COLO668 (cell line): ENCODE results near the gene HPD.
"Not testable (repeated sequence)": the region's sequence is repeated elsewhere in the genome, so short reads cannot be mapped to it uniquely, and the experiment has no call there.

ENCODE experiments used
- DNase-seq: peaks from one replicate; lab custom pipeline; 2025; ENCODE audit not compliant: unreplicated experiment; lab: John Stamatoyannopoulos, UW

HPD gene

GRCh38 chr12:121869229-121869628 is 10.6 kb upstream of the HPD start:
- DNase-seq: not testable (repeated sequence)

- DNase-seq: no peak
Observed at GRCh38 chr12:121866331-121866730, 7.7 kb upstream of the HPD start.

DNA sequence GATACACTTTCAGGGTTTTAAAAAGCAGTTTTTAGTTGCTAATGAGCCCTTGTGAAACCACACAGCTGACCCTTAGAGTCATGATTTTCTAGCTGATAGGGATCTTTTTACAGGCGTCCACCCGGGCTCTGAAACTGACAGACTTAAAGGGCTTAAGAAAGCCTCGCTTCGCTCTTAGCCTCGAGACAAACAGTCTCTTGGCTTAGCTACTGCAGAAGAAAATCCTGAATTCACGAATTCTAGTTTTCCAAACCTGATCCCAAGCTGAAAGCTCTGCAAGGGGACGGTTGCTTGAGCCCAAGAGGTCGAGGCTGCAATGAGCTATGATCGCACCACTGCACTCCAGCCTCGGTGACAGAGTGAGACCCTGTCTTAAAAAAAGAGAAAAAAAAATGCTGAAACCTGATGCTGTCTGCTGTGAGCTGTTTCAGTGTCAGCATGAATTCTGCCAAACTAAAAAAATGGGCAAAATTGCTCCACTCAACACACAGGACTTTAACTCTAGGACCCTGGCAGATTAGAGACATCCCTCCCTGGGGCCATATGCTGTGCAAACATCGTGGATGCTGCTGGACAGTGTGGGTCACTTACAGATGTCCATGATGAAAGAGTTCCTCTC is 3.1 kb upstream of the HPD start:
- DNase-seq: no peak

DNA sequence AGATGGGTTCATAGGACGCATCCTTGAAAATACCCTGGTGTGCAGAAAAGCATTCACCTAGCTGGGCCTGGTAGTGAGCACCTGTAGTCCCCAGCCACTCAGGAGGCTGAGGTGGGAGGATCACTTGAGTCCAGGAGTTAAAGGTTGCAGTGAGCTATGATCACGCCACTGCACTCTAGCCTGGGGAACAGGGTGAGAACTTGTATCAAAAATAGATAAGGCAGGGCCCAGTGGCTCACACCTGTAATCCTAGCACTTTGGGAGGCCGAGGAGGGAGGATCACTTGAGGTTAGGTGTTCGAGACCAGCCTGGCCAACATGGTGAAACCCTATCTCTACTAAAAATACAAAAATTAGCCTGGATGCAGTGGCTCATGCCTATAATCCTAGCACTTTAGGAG is 2.0 kb upstream of the HPD start:
- DNase-seq: not testable (repeated sequence)

- DNase-seq: no peak
Observed at GRCh38 chr12:121860257-121860656, 1.6 kb upstream of the HPD start.

- no peak for DNase-seq
Observed at GRCh38 chr12:121858318-121858661, 369 bp downstream of the HPD start.

GRCh38 chr12:121857322-121858246 is 1.1 kb downstream of the HPD start:
- DNase-seq: no peak

- DNase-seq: not testable (repeated sequence)
Observed at GRCh38 chr12:121852392-121852791, 6.3 kb downstream of the HPD start.

DNA sequence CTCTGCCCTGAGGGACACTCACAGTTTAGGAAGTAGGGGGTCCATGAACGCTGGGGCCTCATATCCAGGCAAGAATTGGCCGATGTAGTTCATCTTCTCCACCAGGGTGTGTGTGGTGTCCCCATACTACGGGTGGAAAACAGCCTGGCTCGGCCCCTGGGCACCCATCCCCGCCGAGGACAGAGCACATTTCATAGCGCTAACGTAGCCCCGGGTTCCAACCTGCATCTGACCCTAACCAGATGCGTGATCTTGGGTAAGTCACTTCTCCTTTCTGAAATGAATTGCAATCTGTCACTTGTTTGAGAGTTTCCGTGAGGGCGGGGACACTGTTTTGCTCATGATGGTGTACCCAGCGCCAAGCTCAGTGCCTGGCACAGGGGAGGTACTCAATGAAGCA is 9.0 kb downstream of the HPD start:
- no peak for DNase-seq

GRCh38 chr12:121849211-121849610 is 9.4 kb downstream of the HPD start:
- no peak for DNase-seq

GRCh38 chr12:121845701-121846100 is 13.0 kb downstream of the HPD start:
- DNase-seq: no peak

- DNase-seq: no peak
Observed at GRCh38 chr12:121843236-121843982, 15.2 kb downstream of the HPD start.

DNA sequence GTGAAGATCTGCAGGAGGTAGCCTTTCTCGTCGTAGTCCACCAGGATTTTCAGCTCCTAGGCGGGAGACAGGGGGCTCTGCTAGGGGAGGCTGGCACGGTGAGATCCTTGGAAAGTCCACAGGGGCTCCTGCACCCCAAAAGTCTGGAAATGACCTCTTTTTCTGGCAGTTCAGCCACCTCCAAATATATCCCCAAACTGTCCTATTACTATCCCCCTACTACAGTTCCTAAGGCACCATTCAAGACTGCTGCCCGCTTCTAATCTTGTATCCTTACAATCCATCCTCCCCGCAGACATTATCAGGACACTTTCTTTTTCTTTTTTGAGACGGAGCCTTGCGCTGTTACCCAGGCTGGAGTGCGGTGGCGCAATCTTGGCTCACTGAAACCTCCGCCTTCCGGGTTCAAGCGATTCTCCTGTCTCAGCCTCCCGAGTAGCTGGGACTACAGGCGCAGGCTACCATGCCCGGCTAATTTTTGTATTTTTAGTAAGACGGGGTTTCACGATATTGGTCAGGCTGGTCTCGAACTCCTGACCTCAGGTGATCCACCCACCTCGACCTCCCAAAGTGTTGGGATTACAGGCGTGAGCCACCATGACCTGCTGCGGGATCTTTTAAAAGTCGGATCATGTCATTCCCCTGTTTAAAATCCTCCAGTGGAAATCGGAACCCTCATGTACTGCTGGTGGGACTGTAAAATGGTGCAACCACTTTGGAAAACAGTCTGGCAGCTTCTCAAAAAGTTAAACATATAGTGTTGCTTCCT is 18.5 kb downstream of the HPD start:
- no peak for DNase-seq

GRCh38 chr12:121839106-121839992 is 19.3 kb downstream of the HPD start:
- peak; percentile 99 for DNase-seq

DNA sequence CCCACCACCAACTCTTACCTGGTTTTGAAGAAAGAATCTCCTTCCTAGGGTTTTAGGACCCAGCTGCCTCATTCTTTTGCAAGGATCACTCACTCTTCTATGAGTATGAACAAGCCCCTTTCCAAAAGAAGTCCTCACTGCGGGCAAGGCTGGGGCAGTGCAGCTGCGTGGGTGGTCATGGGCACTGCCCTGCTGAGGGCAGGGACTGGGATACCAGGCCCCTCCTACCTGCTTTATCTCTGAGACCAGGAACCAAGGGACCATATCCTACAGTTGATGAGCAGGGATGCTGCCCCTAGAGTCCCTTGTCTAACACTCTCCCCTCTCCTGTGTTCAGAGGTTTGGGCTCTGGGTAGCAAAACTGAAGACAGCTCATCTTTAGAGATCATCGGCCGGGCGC is 20.5 kb downstream of the HPD start:
- no peak for DNase-seq

DNA sequence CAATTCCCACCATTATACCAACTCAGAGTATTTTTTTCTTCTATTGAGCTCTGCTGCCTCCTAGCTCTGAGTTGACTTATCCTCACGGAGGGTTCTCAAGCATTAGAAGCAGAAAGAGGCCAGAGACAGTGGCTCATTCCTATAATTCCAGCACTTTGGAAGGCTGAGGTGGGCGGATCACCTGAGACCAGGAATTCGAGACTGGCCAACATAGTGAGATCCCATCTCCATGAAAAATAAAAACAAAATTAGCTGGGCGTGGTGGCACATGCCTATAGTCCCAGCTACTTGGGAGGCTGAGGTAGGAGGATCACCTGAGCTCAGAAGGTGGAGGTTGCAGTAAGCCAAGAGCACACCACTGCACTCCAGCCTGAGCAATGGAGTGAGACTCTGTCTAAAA is 21.0 kb downstream of the HPD start:
- no peak for DNase-seq

DNA sequence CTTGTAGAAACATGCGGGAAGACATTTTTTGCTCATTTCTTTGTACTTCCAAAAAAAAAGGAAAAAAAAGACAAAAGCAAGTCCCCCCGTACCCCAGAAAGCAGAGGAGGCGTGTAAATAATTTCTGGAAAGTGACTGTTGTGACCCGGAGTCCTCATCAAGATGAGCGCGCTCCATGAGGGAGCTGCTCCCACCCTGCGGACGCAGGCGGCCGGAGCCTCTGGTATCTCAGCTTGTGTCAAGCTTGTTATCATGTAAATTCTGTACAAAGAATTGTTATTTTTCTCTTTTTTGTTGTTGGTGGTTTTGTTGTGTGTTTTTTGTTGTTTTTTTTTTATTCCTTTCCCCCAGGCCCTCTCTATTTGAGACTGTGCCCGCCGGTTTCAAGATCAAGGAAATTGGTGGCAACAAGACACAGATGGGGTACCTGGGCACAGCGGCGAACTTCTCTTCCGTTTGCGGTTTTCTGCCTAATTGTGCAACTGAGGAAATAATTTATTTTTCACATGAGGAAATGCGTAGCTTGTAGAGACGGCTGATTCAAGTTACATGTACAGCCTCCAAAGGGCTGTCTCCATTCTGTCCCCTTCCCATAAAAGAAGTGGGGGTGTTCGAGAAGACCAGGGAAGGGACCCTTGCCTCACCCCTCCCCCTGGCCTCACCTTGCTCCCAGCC is 27.0 kb downstream of the HPD start:
- DNase-seq: no peak

- DNase-seq: no peak
Observed at GRCh38 chr12:121830588-121831265, 27.9 kb downstream of the HPD start.

DNA sequence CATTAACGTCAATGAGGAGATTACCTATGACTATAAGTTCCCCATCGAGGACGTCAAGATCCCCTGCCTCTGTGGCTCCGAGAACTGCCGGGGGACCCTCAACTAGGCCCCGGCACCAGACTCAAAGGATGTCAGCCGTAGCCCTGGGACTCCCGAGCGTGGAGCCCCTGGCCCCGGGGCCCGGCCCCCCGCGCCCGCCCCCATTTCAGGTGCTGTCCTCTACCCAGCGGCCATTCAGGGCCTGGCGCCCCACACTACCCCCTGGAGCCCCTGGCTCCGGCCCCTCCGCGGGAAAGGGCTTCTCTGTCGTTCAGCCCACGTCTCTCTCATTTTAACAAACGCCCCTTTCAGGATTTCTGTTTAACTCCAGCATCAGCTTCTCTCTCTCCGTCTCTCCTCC is 28.5 kb downstream of the HPD start:
- no peak for DNase-seq
